Measurements from ENCODE around the gene SDC4. TPM values are rescaled to one million over a fixed set of nuclear protein-coding genes. Genes with fewer than 3 reads are reported as not detected.

Gene SDC4
- total and polyA plus RNA-seq, 9 of the 15 experiments (the other 6 are each of a cell fraction or from before 2014, with no cell fraction given): 2.1 to 10.7 (median 6.3) TPM

DNA sequence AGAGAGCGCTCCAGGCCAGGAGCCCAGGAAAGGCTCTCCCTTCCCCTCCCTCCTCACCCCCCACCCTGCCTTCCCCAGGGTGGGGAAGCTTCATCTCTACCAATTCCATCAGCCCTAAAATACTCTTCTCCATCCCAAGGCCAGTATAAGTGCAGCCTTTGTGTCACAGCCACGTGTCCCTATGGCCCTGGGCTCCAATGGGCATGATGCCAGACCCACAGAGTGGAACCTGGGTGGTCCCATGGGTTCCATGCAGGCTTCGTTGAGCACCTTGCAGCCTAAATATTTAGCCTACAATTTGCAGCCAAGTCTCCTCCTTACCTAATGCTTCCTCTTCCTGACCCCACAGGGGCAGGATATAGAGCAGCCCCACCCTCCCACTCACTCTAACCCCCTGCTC is 39.1 kb downstream of the SDC4 start (continued):
- TF ChIP-seq, protein P1, sequence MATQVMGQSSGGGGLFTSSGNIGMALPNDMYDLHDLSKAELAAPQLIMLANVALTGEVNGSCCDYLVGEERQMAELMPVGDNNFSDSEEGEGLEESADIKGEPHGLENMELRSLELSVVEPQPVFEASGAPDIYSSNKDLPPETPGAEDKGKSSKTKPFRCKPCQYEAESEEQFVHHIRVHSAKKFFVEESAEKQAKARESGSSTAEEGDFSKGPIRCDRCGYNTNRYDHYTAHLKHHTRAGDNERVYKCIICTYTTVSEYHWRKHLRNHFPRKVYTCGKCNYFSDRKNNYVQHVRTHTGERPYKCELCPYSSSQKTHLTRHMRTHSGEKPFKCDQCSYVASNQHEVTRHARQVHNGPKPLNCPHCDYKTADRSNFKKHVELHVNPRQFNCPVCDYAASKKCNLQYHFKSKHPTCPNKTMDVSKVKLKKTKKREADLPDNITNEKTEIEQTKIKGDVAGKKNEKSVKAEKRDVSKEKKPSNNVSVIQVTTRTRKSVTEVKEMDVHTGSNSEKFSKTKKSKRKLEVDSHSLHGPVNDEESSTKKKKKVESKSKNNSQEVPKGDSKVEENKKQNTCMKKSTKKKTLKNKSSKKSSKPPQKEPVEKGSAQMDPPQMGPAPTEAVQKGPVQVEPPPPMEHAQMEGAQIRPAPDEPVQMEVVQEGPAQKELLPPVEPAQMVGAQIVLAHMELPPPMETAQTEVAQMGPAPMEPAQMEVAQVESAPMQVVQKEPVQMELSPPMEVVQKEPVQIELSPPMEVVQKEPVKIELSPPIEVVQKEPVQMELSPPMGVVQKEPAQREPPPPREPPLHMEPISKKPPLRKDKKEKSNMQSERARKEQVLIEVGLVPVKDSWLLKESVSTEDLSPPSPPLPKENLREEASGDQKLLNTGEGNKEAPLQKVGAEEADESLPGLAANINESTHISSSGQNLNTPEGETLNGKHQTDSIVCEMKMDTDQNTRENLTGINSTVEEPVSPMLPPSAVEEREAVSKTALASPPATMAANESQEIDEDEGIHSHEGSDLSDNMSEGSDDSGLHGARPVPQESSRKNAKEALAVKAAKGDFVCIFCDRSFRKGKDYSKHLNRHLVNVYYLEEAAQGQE (IDR thresholded peaks at IDR 0.05; ENCODE audit: borderline replicate concordance): no peak
- TF ChIP-seq, protein P1 (CRISPR knock-in tag; IDR thresholded peaks at IDR 0.05; ENCODE audit: low read depth): no peak
- TF ChIP-seq RNF2 (IDR thresholded peaks at IDR 0.05) (no peak), PATZ1 (CRISPR knock-in tag; IDR thresholded peaks at IDR 0.05; ENCODE audit: borderline replicate concordance) (no peak), MIER1 (IDR thresholded peaks at IDR 0.05; ENCODE audit: low read depth) (no peak)

All from K562 (cell line).